ENCODE results near the gene PRELID1. TPM values are rescaled to one million over a fixed set of nuclear protein-coding genes. Genes with fewer than 3 reads are reported as not detected.

PRELID1 gene
- total RNA-seq, 1 experiment from 2014 or later = 194 TPM

DNA sequence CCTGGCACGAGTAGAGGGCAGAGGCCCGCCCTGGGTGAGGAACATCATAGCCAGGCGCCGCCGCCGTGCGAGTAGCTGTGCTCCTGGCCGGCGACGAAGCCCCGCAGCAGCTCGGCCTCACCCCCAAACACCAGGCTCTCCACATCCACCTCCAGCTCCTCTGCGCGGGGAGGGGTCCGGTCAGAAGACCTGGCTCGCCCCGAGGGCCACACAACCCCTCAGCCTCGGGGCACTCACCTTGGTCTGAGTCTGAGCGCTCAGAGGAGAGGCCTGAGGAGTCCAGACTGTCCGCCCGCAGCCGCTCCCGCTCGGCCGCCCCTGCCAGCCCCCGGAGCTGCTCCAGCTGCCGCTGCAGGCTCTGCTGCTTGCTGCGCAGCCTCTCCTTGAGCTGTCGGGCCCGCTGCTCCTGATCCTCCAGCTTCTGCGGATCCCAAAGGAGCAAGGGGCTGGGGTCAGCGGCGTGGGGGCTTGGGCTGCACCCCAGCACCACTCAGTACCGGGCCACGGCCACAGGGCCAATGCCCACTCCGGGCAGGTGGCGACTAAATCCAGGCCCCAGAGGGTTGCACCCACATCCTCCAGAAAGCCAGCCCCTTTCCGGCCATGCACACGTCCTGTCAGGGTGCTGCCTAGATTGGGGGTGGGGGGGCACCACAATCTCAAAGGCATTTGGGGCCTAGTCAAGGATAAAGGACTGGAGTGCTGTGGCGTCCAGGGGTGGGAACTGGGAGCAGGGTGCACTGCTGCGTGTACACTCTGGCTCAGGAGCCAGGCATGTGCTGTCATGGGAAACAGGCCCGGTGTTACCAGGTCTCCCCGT lies 4.2 kb downstream of the PRELID1 start:
- TF ChIP-seq, protein P1, sequence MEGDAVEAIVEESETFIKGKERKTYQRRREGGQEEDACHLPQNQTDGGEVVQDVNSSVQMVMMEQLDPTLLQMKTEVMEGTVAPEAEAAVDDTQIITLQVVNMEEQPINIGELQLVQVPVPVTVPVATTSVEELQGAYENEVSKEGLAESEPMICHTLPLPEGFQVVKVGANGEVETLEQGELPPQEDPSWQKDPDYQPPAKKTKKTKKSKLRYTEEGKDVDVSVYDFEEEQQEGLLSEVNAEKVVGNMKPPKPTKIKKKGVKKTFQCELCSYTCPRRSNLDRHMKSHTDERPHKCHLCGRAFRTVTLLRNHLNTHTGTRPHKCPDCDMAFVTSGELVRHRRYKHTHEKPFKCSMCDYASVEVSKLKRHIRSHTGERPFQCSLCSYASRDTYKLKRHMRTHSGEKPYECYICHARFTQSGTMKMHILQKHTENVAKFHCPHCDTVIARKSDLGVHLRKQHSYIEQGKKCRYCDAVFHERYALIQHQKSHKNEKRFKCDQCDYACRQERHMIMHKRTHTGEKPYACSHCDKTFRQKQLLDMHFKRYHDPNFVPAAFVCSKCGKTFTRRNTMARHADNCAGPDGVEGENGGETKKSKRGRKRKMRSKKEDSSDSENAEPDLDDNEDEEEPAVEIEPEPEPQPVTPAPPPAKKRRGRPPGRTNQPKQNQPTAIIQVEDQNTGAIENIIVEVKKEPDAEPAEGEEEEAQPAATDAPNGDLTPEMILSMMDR (conservative IDR thresholded peaks at IDR 0.05; ENCODE audit: low read depth, low read length) = no peak
- TF ChIP-seq EZH2 (IDR thresholded peaks at IDR 0.05; ENCODE audit: borderline replicate concordance, low read depth, low read length, poor library complexity, severe bottlenecking) = no peak
- no peaks in the 10 kb centered on the region for H3K9me3 ChIP-seq (ENCODE audit: low read depth, low read length, poor library complexity, severe bottlenecking)
- H3K36me3 ChIP-seq (ENCODE audit: insufficient read depth, low read length, poor library complexity, severe bottlenecking) = peaks cover 28% of the 10 kb centered on the region
- no TSS peak for BruUV-seq (replicated peaks)
- intact Hi-C loops (cut with micrococcal nuclease; ENCODE audit: unreplicated experiment) = loop anchor here (2.0 kb wide), 1 partner anchor 195 kb away; no protein-coding TSS in a partner anchor
- ChIA-PET POLR2A (ENCODE audit: low non-redundant PET) (no interaction called here), CTCF (interaction anchor here (0.6 kb wide), 2 partner anchors 175 to 199 kb away, joined by 3 to 5 read pairs; no protein-coding TSS in a partner anchor)
- peak overlapping the region; percentile 14 for H3K27ac ChIP-seq (ENCODE audit: low read depth, low read length, poor library complexity, severe bottlenecking)
- H3K27me3 ChIP-seq (replicated peaks; ENCODE audit: insufficient read depth, low read depth, low read length, poor library complexity) = no peaks in the 10 kb centered on the region
- H3K4me3 ChIP-seq (ENCODE audit: low read depth, low read length, poor library complexity, severe bottlenecking) = no peak overlapping the region
- peaks cover 16% of the 10 kb centered on the region for H3K4me1 ChIP-seq (ENCODE audit: insufficient read depth, low read length, poor library complexity, severe bottlenecking)
- DNase-seq (ENCODE audit: low spot score) = no peak

DNA sequence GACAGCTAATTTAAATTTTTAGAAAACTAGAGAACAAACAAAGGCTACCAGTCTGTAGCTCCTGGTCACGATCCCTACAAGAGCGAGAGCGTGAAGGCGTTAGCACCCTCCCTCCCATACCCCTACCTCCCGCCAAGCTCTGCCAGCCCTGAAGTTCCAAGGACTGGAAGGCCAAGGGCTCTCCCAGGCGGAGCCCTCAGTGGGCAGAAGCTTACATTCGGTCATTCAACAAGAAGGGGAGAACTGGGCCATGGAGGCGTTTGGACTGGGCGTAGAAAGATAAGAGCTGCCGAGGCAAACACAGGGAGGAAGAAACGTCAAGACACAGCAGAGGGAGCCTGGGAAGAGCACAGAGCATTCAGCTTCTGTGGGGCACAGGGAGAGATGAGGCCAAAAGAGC lies 5.1 kb downstream of the PRELID1 start:
- intact Hi-C loops (cut with micrococcal nuclease; ENCODE audit: unreplicated experiment) = loop anchor here (2.0 kb wide), 1 partner anchor 196 kb away; no protein-coding TSS in a partner anchor
- Histone ChIP-seq H3K4me1 (ENCODE audit: insufficient read depth, low read length, poor library complexity, severe bottlenecking) (peaks cover 20% of the 10 kb centered on the region), H3K36me3 (ENCODE audit: insufficient read depth, low read length, poor library complexity, severe bottlenecking) (peaks cover 28% of the 10 kb centered on the region), H3K4me3 (ENCODE audit: low read depth, low read length, poor library complexity, severe bottlenecking) (no peak overlapping the region), H3K27ac (ENCODE audit: low read depth, low read length, poor library complexity, severe bottlenecking) (no peak overlapping the region), H3K9me3 (ENCODE audit: low read depth, low read length, poor library complexity, severe bottlenecking) (no peaks in the 10 kb centered on the region), H3K27me3 (replicated peaks; ENCODE audit: insufficient read depth, low read depth, low read length, poor library complexity) (no peaks in the 10 kb centered on the region)
- no peak for DNase-seq (ENCODE audit: low spot score)
- TF ChIP-seq, protein P1 (conservative IDR thresholded peaks at IDR 0.05; ENCODE audit: low read depth, low read length) = no peak
- TF ChIP-seq EZH2 (IDR thresholded peaks at IDR 0.05; ENCODE audit: borderline replicate concordance, low read depth, low read length, poor library complexity, severe bottlenecking) = no peak
- no TSS peak for BruUV-seq (replicated peaks)
- POLR2A ChIA-PET (ENCODE audit: low non-redundant PET) = no interaction called here
- CTCF ChIA-PET = interaction anchor here (0.6 to 1.8 kb wide), 4 partner anchors 195 to 199 kb away, joined by 3 to 6 read pairs (median 4); no protein-coding TSS in a partner anchor

DNA sequence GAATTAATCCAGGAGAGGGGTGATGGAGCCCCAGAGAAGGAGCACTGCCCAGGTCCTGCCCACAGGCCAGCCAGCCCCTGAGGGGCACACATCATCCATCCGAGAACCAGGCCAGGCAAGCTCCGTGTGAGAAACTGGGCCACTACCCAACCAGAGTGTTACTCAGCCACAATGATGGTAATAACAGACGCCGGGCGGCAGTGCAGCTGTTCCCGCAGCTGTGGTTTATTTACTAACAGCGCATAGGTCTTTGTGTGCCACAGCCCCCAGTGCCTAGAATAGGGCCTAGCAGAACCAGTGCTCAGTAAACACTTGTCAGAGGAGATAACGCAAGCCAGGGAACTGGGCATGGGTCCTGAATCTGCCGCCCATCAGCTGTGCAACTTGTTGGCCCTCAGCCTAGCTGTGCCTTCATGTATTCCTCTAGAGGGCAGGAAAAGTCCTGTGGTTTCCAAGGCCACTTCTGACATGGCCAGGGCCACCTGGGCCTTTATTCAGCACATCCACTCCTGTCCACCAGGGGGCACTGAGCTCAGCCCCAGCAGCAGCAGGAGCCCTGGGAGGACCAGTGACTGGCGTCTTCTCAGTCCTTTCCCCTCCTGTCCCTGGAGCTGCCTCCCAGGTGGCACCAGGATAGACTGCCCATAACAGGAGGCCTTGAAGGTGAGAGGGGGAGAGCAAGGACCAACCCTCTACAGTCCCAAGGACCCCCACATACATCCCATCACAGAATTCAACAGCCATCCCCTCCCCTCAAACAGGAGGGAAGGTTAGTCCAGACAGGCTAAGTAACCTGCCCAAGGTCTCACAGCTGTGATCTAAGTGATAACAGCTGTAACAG lies 6.0 kb downstream of the PRELID1 start:
- DNase-seq (ENCODE audit: low spot score) = peak; percentile 70
- ChIA-PET CTCF (interaction anchor here (0.6 to 1.8 kb wide), 11 partner anchors 8 to 531 kb away, joined by 3 to 18 read pairs (median 4); partner anchors contain the start of gene GRK6), POLR2A (ENCODE audit: low non-redundant PET) (no interaction called here)
- H3K27ac ChIP-seq (ENCODE audit: low read depth, low read length, poor library complexity, severe bottlenecking) = no peak overlapping the region
- H3K4me1 ChIP-seq (ENCODE audit: insufficient read depth, low read length, poor library complexity, severe bottlenecking) = peaks cover 20% of the 10 kb centered on the region
- peaks cover 28% of the 10 kb centered on the region for H3K36me3 ChIP-seq (ENCODE audit: insufficient read depth, low read length, poor library complexity, severe bottlenecking)
- TF ChIP-seq, protein P1 (conservative IDR thresholded peaks at IDR 0.05; ENCODE audit: low read depth, low read length) = peak; percentile 86
- TF ChIP-seq EZH2 (IDR thresholded peaks at IDR 0.05; ENCODE audit: borderline replicate concordance, low read depth, low read length, poor library complexity, severe bottlenecking) = no peak
- no TSS peak for BruUV-seq (replicated peaks)
- H3K9me3 ChIP-seq (ENCODE audit: low read depth, low read length, poor library complexity, severe bottlenecking) = no peaks in the 10 kb centered on the region
- no peaks in the 10 kb centered on the region for H3K27me3 ChIP-seq (replicated peaks; ENCODE audit: insufficient read depth, low read depth, low read length, poor library complexity)
- peak overlapping the region; percentile 80 for H3K4me3 ChIP-seq (ENCODE audit: low read depth, low read length, poor library complexity, severe bottlenecking)
- intact Hi-C loops (cut with micrococcal nuclease; ENCODE audit: unreplicated experiment) = loop anchor here (2.0 kb wide), 2 partner anchors 187 to 197 kb away; partner anchors contain the start of gene PDLIM7
